Hepatocyte (in vitro differentiated cells): Measurements from ENCODE around the gene OXSR1. TPM values are rescaled to one million over a fixed set of nuclear protein-coding genes. Genes with fewer than 3 reads are reported as not detected.

Experiments
- DNase-seq: peaks from one replicate; pipeline ENCODE4 v3.0.0-alpha.2; 2016; ENCODE audit warnings: low spot score
- H2AFZ ChIP-seq: fragments of 200-600 bp; sonication (generic); 2 replicates; pipeline ENCODE4 v1.6.0; 2016; ENCODE audit warnings: antibody characterized with exemption, mild to moderate bottlenecking
- H3K27ac ChIP-seq: fragments of 200-600 bp; sonication (generic); 2 replicates; pipeline ENCODE4 v1.5.1; 2016; ENCODE audit warnings: mild to moderate bottlenecking
- H3K27me3 ChIP-seq: fragments of 200-600 bp; sonication (generic); 2 replicates; pipeline ENCODE4 v1.6.1; 2016
- H3K36me3 ChIP-seq: fragments of 200-600 bp; sonication (generic); replicated peaks from 2 replicates; pipeline ENCODE4 v1.5.1; 2016; ENCODE audit warnings: low read depth; ENCODE audit not compliant: insufficient read depth
- H3K4me1 ChIP-seq: fragments of 200-600 bp; sonication (generic); 2 replicates; pipeline ENCODE4 v1.5.1; 2016; ENCODE audit warnings: mild to moderate bottlenecking, moderate library complexity; ENCODE audit not compliant: insufficient read depth
- H3K4me2 ChIP-seq: fragments of 200-600 bp; sonication (generic); 2 replicates; pipeline ENCODE4 v1.6.0; 2016
- H3K4me3 ChIP-seq: fragments of 200-600 bp; sonication (generic); 2 replicates; pipeline ENCODE4 v1.5.1; 2016; ENCODE audit warnings: mild to moderate bottlenecking
- H3K79me2 ChIP-seq: fragments of 200-600 bp; sonication (generic); 2 replicates; pipeline ENCODE4 v1.6.0; 2017; ENCODE audit warnings: mild to moderate bottlenecking
- H3K9me2 ChIP-seq: fragments of 200-600 bp; sonication (generic); replicated peaks from 2 replicates; pipeline ENCODE4 v1.6.0; 2017; ENCODE audit warnings: mild to moderate bottlenecking; ENCODE audit not compliant: insufficient read depth
- H3K9me3 ChIP-seq: fragments of 200-600 bp; sonication (generic); 2 replicates; pipeline ENCODE4 v1.5.1; 2016; ENCODE audit warnings: low read depth, mild to moderate bottlenecking
- H4K20me1 ChIP-seq: fragments of 200-600 bp; sonication (generic); 2 replicates; pipeline ENCODE4 v1.6.0; 2016; ENCODE audit warnings: mild to moderate bottlenecking; ENCODE audit not compliant: insufficient read depth, poor library complexity, severe bottlenecking
- CTCF ChIP-seq: fragments of 200-600 bp; sonication (generic); IDR thresholded peaks from 2 replicates; pipeline ENCODE4 v1.5.1; 2016; ENCODE audit warnings: antibody characterized with exemption, mild to moderate bottlenecking; ENCODE audit not compliant: poor library complexity
- EZH2 ChIP-seq: fragments of 200-600 bp; sonication (generic); IDR thresholded peaks from 2 replicates; pipeline ENCODE4 v1.6.1; 2016; ENCODE audit warnings: antibody characterized with exemption, mild to moderate bottlenecking, borderline replicate concordance
- EZH2phosphoT487 ChIP-seq: fragments of 200-600 bp; sonication (generic); IDR thresholded peaks from one replicate; pipeline ENCODE4 v1.6.1; 2018; ENCODE audit warnings: antibody characterized with exemption, mild to moderate bottlenecking, low read depth, moderate library complexity; ENCODE audit not compliant: unreplicated experiment, severe bottlenecking
- WGBS: methylation state at CpG from one replicate; pipeline ENCODE4 v1.1.6; 2016; ENCODE audit warnings: low lambda C conversion rate; ENCODE audit errors: missing lambda C conversion rate; 5-methylcytosine and 5-hydroxymethylcytosine counted together
- polyA plus RNA-seq: library from polyadenylated mRNA; unstranded; fragments of >200 nt; fragmentation: Nextera tagmentation; extraction: Ambion mirVana; gene quantifications from 2 replicates; pipeline ENCODE4 v1.2.1, GENCODE V29; 2016
- total RNA-seq: library from RNA; depleted of rRNA; stranded (reverse); fragments of >200 nt; gene quantifications from 2 replicates; pipeline ENCODE4 v1.2.3, GENCODE V29; 2014

OXSR1 gene
- total and polyA plus RNA-seq, 2 experiments from 2014 or later = 15.7 to 30.7 TPM

- Histone ChIP-seq H3K27me3 (no peaks in the 10 kb centered on the region), H3K36me3 (no peaks in the 10 kb centered on the region), H3K27ac (no peak overlapping the region), H3K9me3 (no peaks in the 10 kb centered on the region), H4K20me1 (no peaks in the 10 kb centered on the region), H3K79me2 (no peaks in the 10 kb centered on the region), H2AFZ (no peak overlapping the region), H3K4me1 (no peaks in the 10 kb centered on the region), H3K9me2 (no peaks in the 10 kb centered on the region), H3K4me3 (no peak overlapping the region), H3K4me2 (no peak overlapping the region)
- WGBS = 96% methylated on average over 21 of the region's 21 CpGs
- TF ChIP-seq CTCF (no peak), EZH2 (no peak), EZH2phosphoT487 (no peak)
- no peak for DNase-seq
Measured at GRCh38 chr3:38274864-38275649, 109.7 kb downstream of the OXSR1 start.

- TF ChIP-seq EZH2phosphoT487 = no peak
- no peak for TF ChIP-seq CTCF
- TF ChIP-seq EZH2 = no peak
- Histone ChIP-seq H4K20me1 (no peaks in the 10 kb centered on the region), H3K9me2 (no peaks in the 10 kb centered on the region), H3K4me2 (no peak overlapping the region), H2AFZ (no peak overlapping the region), H3K27ac (no peak overlapping the region), H3K4me3 (no peak overlapping the region), H3K79me2 (no peaks in the 10 kb centered on the region), H3K9me3 (no peaks in the 10 kb centered on the region), H3K27me3 (no peaks in the 10 kb centered on the region), H3K36me3 (no peaks in the 10 kb centered on the region), H3K4me1 (no peaks in the 10 kb centered on the region)
- 90% methylated on average over 8 of the region's 8 CpGs for WGBS
- no peak for DNase-seq
Measured at GRCh38 chr3:38275658-38276057, 110.3 kb downstream of the OXSR1 start.

DNA sequence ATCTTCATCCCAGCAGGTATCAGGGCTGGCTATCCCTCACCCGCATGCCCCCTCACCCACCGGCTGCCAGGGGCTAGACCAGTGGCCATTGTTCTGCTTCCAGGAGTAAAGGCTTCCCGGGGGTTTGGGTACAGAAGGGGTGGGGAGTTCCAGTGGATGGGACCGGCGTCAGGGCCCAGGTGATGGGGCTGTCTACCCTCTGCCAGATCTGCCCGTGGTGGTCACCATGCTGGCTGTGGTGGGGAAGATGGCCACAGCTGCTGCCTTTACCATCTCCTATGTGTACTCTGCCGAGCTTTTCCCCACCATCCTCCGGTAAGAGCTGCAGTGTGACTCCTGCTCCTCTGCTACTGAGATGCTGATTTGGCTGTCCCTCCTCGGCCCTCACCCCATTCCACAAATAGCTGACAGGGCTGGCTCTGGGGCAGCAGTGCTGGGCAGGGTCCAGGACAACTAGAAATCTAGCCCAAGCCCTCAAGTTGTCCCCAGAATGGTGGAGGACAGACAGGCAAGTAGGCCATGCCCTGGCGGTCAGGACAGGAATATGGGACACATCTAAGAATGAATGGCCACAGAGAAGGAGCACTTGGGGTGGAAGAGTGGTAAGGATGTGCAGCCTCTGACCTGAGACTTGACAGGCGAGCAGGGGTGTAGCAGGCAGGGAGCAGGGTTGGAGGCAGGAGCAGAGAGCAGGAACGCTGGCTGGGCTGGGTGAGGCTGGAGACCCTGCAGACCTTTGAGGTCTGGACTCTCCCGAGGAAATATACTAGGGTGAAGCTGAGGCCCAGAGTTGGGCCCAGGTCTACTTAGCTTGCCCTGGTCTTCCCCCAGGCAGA is 111.0 kb downstream of the OXSR1 start:
- Histone ChIP-seq H3K79me2 (no peaks in the 10 kb centered on the region), H3K27ac (no peak overlapping the region), H3K36me3 (no peaks in the 10 kb centered on the region), H3K27me3 (no peaks in the 10 kb centered on the region), H2AFZ (no peak overlapping the region), H3K4me2 (no peak overlapping the region), H3K4me3 (no peak overlapping the region), H3K9me2 (no peaks in the 10 kb centered on the region), H4K20me1 (no peaks in the 10 kb centered on the region), H3K4me1 (no peaks in the 10 kb centered on the region), H3K9me3 (no peaks in the 10 kb centered on the region)
- DNase-seq = no peak
- 94% methylated on average over 13 of the region's 13 CpGs for WGBS
- no peak for TF ChIP-seq CTCF
- TF ChIP-seq EZH2phosphoT487 = no peak
- TF ChIP-seq EZH2 = no peak
